ENCODE results near the gene EXOSC5. TPM values are rescaled to one million over a fixed set of nuclear protein-coding genes. Genes with fewer than 3 reads are reported as not detected.

The EXOSC5 gene
- polyA plus RNA-seq, 1 experiment: 7.8 TPM

DNA sequence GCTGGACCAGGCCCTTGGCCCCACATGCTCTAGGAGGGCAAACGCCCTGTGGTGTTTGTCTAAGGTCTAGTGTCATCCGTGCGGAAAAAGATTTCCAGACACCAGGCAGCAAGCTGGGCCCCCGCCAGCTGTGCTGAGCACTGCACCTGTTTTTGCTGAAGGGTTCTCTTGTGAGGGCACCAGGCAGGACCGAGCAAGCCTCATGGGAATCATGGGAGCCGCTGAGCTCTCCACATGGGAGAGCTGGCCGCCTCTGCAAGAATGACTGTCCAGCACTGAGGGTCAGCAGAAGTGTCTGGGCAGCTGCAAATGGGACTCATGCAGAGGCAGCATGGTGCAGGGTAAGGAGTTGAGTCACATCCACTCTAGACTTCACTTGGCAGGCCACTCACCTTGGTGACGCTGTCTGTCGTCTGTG lies 18.0 kb upstream of the EXOSC5 start:
- TF ChIP-seq, protein P1, sequence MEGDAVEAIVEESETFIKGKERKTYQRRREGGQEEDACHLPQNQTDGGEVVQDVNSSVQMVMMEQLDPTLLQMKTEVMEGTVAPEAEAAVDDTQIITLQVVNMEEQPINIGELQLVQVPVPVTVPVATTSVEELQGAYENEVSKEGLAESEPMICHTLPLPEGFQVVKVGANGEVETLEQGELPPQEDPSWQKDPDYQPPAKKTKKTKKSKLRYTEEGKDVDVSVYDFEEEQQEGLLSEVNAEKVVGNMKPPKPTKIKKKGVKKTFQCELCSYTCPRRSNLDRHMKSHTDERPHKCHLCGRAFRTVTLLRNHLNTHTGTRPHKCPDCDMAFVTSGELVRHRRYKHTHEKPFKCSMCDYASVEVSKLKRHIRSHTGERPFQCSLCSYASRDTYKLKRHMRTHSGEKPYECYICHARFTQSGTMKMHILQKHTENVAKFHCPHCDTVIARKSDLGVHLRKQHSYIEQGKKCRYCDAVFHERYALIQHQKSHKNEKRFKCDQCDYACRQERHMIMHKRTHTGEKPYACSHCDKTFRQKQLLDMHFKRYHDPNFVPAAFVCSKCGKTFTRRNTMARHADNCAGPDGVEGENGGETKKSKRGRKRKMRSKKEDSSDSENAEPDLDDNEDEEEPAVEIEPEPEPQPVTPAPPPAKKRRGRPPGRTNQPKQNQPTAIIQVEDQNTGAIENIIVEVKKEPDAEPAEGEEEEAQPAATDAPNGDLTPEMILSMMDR (IDR thresholded peaks at IDR 0.05; ENCODE audit: low read depth, low read length): no peak
- Histone ChIP-seq H3K9me3 (ENCODE audit: control insufficient read depth, insufficient read depth, low read length) (no peaks in the 10 kb centered on the region), H3K27me3 (ENCODE audit: control insufficient read depth, insufficient read depth, low read length) (no peaks in the 10 kb centered on the region), H3K27ac (ENCODE audit: low read depth, low read length) (no peak overlapping the region), H3K4me3 (ENCODE audit: low read depth, low read length) (no peak overlapping the region)
- DNase-seq (ENCODE audit: low read depth, low spot score): no peak
- POLR2A ChIA-PET: interaction anchor here (0.7 kb wide), 1 partner anchor 96 kb away, joined by 3 read pairs; no protein-coding TSS in a partner anchor
- CTCF ChIA-PET: no interaction called here

DNA sequence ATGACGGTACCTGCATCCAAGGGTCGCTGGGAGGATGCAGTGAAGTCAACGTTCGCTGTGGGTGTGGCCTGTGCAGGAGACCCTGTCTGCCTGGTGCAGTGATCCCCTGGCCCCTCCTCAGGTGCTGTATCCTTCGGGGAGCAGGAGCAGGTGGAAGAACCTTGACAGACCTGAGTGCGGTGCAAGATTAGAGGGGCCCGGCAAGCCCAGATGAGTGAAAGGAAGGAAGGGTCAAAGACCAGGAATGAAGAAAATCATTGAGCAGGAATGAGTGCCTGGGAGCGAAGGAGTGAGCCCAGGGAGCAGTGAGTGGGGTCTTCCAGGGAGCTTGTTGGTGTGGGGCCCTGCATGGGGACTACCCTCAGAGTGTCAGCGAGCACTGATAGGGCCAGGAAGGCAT lies 17.3 kb upstream of the EXOSC5 start:
- Histone ChIP-seq H3K4me3 (ENCODE audit: low read depth, low read length) (no peak overlapping the region), H3K27ac (ENCODE audit: low read depth, low read length) (no peak overlapping the region), H3K27me3 (ENCODE audit: control insufficient read depth, insufficient read depth, low read length) (no peaks in the 10 kb centered on the region), H3K9me3 (ENCODE audit: control insufficient read depth, insufficient read depth, low read length) (no peaks in the 10 kb centered on the region)
- no peak for DNase-seq (ENCODE audit: low read depth, low spot score)
- POLR2A ChIA-PET: no interaction called here
- CTCF ChIA-PET: no interaction called here
- TF ChIP-seq, protein P1 (IDR thresholded peaks at IDR 0.05; ENCODE audit: low read depth, low read length): no peak

DNA sequence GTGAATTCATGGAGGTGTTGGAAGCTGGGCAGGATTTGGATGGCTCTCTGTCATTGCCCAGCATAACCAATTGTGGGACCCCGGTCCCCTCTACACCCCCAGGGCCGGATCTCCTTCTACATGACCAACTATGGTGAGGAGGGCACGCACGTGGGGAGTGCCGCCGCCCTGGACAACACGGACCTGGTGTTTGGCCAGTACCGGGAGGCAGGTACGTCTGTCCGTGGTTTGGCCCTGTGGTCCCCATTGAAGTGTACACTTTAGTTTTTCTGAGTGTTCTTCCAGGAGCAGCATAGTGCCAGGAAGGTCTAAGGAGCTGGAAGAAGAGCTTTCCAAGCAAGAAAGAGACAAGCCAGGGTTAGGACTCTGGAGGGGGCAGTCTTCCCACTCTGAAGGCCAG lies 16.8 kb upstream of the EXOSC5 start:
- DNase-seq (ENCODE audit: low read depth, low spot score): no peak
- H3K4me3 ChIP-seq (ENCODE audit: low read depth, low read length): no peak overlapping the region
- H3K9me3 ChIP-seq (ENCODE audit: control insufficient read depth, insufficient read depth, low read length): no peaks in the 10 kb centered on the region
- no peak overlapping the region for H3K27ac ChIP-seq (ENCODE audit: low read depth, low read length)
- no peaks in the 10 kb centered on the region for H3K27me3 ChIP-seq (ENCODE audit: control insufficient read depth, insufficient read depth, low read length)
- TF ChIP-seq, protein P1 (IDR thresholded peaks at IDR 0.05; ENCODE audit: low read depth, low read length): no peak
- POLR2A ChIA-PET: no interaction called here
- CTCF ChIA-PET: no interaction called here

DNA sequence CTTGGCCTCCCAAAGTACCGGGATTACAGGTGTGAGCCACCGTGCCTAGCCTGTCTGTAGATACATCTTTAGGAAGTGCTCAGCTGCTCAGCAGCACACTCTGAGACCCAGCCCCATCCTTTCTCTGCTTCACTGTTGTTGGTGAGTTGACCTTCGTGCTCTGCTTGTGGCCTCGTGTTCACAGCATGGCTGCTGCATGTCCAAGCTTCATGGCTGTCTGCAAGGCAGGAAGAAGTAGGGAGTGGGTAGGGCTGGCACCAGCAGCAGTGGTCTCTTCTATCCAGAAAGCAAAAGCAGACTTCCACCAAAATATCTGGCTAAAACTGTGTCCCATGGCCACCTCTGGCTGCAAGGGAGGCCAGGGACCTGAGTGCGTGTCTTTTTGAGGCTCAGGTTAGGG lies 15.8 kb upstream of the EXOSC5 start:
- ChIA-PET POLR2A (no interaction called here), CTCF (interaction anchor here (0.6 kb wide), 1 partner anchor 61 kb away, joined by 3 read pairs; no protein-coding TSS in a partner anchor)
- no peaks in the 10 kb centered on the region for H3K9me3 ChIP-seq (ENCODE audit: control insufficient read depth, insufficient read depth, low read length)
- no peak overlapping the region for H3K4me3 ChIP-seq (ENCODE audit: low read depth, low read length)
- TF ChIP-seq, protein P1 (IDR thresholded peaks at IDR 0.05; ENCODE audit: low read depth, low read length): no peak
- no peaks in the 10 kb centered on the region for H3K27me3 ChIP-seq (ENCODE audit: control insufficient read depth, insufficient read depth, low read length)
- H3K27ac ChIP-seq (ENCODE audit: low read depth, low read length): no peak overlapping the region
- DNase-seq (ENCODE audit: low read depth, low spot score): no peak

DNA sequence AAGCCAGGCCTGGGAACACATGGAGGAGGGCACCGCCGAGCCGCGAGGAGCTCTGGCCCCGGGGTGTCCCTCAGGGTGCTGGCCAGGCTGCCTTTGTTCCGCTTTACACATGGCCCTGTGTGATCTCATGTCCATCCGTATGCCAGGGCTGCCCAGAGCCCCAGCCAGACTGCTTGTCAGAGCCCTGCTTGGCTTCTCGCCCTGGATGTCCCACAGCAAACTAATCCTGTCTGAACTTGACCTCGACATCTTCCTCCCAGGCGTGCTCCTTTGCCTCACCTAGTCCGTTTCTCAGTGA lies 14.8 kb upstream of the EXOSC5 start:
- POLR2A ChIA-PET: no interaction called here
- TF ChIP-seq, protein P1 (IDR thresholded peaks at IDR 0.05; ENCODE audit: low read depth, low read length): no peak
- DNase-seq (ENCODE audit: low read depth, low spot score): no peak
- Histone ChIP-seq H3K27me3 (ENCODE audit: control insufficient read depth, insufficient read depth, low read length) (no peaks in the 10 kb centered on the region), H3K9me3 (ENCODE audit: control insufficient read depth, insufficient read depth, low read length) (no peaks in the 10 kb centered on the region), H3K4me3 (ENCODE audit: low read depth, low read length) (no peak overlapping the region), H3K27ac (ENCODE audit: low read depth, low read length) (no peak overlapping the region)
- CTCF ChIA-PET: no interaction called here
